AG08395 (cell line): ENCODE results near the gene AGAP1.
"Not testable (repeated sequence)": the region's sequence is repeated elsewhere in the genome, so short reads cannot be mapped to it uniquely, and the experiment has no call there.

Source experiments
- DNase-seq: peaks from one replicate; pipeline ENCODE4 v3.0.0; 2012; ENCODE audit warnings: mixed read lengths, low spot score

AGAP1 gene

DNA sequence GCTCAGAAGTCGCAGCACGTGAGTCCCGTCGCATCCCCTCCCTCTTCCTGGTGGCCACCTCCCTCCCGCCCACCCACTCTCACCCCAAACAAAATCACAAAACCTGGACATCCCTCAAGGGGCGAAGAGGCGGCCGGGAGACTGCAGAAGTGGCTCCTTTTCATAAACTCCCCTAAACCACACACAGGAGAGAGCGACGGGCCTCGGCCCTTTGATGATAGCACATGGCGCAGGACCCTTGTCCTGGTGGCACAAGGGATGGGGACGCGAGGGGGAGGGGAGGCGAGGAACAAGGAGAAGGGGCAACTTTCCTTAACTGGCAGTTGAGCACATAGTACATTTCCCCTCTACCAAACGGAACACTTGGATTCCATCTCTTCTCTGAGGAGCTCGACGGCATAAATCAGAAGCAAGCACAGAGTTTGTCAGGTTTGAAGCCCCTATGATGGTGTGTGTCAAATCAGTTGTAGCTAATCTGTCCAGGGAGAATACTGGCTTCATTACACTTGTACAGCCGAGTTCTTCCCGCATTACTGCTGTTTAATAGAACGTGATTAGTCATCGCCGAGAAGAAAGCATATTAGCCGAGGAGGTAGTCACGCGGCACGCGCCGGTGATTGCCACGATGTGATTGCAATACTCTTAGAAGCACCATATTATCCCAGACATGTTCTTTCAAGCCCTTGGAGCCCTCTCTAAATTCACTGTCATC, 630.5 kb downstream of the AGAP1 start:
- no peak for DNase-seq

DNA sequence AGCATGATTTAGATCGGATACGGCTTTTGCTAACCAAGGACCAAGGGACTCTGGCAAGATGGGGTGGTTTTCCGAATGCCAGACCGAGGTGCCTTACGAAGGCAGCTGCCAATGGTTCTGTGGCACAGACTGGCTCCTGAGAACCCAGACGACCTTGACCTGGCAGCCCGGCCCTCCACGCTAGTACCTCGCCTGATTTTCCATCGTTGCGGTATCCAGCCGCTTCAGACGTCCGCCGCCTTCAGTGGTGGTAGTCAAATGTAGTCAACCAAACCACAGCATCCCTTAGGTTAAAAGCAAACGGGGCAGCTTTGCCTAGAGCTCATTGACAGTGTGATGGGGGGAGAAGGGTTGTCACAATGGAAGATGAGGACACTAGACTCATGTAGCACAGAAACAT, 631.7 kb downstream of the AGAP1 start:
- no peak for DNase-seq

DNA sequence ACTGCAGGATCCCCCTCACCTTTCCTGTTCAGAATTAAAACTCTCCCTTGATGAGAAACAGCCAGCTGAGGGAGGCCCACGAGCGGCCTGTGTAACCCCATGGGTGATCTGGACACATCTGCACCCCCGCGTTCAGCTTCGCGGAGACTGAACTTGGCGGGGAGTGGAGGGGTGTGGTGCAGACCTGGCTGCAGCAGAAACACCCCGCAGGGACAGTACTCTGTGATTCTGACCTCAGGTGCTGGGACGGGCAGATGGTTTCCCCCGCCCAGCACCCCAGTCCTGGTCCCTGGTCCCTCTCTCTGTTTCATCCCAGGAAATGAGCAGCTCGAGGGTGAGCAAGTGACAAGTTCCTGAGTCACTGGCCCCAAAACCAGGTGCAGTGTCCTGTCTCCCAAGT, 633.2 kb downstream of the AGAP1 start:
- no peak for DNase-seq

DNA sequence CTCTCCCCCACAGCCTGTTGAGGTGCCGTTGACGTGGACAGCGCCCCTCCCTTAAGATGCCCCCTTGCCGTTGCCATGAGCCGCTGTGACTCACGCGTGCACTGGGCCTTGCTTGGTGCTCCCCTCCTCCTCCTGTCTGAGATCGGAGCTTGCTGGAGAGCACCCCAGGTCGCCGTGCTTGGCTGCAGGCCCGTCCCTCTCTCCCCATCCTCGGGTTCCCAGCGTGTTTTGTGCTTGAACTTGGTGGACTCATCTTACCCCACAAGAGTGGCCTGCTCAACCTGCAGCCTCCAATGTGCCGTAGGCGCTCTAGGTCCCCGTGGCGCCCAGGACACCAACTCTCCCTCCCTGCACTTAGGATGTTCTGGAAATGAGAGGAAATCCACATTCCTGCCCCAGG, 634.5 kb downstream of the AGAP1 start:
- DNase-seq = no peak

DNA sequence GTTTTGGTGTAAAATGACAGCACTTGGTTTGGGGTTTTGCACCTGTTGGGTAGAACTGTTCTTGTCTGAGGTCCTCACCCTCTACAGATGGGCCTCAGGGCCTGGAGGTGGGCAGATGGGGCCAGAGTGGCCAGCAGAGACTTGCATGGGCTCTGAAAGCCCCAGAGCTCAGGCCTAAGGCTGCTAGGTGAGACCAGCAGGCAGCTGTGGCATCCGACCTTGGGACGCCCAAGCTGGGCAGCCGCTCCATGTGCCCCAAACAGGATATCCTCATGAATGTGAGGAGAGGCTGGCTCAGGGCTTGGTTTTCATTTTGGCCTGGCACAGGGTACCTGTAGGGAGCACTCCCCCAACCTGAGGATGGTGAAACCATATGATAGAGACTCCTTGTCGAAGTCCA, 636.1 kb downstream of the AGAP1 start:
- DNase-seq = no peak

DNA sequence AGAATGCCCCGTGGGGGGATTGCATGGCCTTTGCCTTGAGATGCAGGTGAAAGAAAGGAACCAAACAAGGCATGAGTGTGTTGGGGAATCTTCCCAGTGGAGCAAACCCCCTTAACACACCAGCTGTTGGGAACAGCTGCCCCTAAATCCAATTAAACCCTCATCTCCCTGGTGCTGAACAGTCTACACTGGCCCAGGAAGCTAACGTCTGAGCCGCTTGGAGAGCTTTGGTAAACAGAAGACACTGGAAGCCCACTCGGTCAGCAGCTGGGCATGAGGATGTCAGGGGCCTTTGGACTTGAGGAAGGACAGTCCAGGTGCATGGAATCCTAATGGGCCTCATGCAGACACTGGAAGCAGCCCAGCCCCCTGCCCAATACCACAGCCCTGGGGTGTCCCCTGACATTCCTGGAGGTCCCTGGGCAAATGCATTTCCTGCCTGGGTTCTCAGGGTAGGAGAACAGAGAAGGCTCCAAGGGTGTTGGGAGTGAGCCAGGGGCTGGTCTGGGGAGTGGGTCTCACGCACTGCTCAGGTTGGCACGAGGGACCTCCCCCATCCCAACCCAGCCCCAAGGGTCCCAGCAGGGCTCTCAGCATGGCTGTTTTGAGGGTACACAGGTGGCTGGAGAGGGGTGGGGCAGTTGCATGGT, 636.6 kb downstream of the AGAP1 start:
- no peak for DNase-seq

DNA sequence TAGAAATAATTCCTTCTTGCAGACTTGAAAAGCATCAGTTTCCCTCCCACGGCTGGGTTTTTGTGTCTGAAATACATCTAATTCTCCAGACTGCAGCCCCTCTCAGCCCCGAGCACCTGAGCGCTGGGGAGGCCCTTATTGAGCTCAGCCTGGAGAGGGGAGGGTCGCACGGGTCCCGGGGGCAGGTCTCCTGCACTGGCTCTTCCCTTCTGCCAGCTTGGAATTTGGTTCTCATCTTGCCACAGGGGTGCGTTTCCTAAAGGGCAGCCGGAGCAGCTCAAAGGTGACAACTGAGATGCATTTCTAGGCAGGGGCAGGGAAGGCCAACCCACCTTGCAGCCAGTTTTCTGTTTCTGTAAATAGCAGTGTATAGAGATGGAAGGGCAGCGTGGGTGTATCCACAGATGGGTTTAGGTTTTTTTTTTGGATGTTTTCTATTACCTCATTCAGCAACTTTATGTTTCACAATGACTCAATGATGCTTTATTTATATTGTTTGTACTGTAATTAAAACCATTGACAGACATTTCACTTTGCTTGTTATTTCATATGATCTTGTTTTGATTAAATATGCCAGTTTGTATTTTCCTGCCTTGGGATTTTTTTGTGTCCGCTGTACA, 637.3 kb downstream of the AGAP1 start:
- no peak for DNase-seq

DNA sequence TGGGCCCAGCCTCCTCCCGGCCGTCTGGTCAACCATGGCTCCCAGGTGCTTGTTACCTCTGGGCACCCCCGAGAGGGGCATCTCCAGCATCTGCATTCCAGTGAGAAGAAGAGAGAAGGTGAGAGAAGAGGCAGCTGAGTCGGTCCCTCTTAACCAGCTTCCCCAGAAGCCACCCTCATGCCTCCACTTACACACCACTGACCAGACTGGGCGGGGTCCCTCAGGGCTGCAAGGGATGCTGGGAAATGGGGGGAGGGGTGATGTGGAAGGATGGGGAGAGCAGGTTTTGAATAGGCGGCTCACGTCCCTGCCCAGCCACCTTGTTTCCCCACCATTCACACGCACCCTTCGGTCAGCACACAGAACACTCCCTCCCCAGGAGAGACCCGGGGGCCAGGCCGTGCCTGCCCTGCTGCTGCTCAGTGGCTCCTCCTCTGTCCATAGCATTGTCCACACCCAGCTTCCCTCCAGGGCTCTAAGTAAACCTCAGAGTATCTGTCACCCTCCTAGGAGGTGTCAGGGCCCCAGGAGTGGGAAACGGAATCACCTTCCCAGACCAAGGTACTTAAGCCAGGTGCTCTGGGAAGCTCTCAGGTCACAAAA, 639.7 kb downstream of the AGAP1 start:
- no peak for DNase-seq

DNA sequence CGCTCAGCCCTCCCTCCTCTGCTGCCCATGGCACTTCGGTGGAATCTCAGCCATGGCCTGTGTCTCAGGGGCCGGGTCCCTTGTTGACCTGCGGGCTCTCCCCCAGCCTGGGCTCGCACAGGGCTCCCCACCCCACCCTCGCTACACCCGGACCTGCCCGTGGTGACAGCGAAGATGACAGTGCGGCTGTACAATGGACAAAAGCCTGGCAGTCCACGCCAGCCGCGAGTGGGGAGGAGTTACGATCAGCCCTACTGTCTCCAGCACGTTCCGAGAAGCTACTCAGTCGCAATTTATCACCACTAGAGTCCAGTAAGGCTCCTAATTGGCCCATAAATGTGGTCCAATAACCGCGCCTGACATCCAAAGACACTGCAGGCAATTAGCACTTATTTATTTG, 642.7 kb downstream of the AGAP1 start:
- DNase-seq = no peak

DNA sequence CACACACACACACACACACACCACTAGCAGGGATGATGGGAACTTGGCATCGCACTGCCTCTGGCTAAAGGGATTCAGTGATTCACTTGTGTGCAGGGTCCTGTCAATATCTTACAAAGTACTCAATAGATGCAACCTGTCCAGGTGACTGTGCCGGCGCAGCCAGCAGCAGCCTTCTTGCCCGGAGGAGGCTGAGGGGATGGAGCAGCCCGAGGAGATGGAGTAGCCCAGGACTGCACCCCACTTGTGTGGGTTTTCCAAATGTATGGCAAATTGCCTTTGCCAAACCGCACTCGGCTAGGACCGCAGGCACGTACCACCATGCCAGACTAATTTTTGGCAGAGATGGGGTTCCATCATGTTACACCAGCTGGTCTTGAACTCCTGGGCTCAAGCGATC, 643.2 kb downstream of the AGAP1 start:
- DNase-seq = no peak

DNA sequence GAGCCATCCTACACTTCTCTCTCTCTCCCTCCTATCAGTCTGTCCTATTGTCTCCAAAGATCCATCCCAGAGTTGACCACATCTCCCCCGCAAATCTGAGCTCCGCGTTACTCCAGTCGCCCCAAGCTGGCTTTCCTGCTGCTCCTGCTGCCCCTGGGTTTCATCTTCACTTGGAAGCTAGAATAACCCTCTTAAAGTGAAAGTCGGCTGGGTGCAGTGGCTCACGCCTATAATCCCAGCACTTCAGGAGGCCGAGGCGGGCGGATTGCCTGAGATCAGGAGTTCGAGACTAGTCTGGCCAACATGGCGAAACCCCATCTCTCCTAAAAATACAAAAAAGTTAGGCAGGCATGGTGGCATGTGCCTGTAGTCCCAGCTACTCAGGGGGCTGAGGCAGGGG, 647.8 kb downstream of the AGAP1 start:
- DNase-seq = not testable (repeated sequence)

DNA sequence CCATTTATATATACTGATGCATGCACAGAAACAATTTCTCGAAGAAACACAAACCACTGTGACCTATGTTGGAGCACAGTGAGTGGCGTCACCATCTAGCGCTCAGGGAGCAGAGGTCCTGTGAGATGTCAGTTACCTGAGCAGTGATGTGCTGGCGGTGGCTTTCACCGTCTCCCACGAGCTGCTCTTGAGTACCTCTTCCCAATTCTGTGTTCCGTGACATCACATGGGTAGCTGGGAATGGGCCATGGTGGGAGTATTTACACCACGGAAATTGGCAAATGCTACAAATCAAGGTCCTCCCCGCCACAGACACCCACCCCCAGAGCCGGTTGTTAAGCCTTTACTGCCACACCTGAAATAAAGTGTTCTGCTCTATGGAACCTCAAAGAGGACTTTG, 650.0 kb downstream of the AGAP1 start:
- no peak for DNase-seq

DNA sequence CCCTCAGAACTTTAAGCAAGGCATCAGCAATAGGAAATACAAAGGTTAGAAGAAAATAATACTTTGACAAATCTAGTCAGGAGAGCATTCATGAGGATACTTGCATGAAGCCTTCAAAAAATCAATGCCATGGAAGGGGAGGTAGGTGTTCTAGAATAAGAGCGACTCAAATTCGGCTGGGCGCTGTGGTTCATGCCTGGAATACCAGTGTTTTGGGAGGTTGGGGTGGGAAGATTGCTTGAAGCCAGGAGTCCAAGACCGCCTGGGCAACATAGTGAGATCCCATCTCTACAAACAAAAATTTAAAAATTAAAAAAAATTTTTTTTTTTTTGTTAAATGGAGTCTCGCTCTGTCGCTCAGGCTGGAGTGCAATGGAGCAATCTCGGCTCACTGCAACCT, 652.6 kb downstream of the AGAP1 start:
- DNase-seq = no peak

DNA sequence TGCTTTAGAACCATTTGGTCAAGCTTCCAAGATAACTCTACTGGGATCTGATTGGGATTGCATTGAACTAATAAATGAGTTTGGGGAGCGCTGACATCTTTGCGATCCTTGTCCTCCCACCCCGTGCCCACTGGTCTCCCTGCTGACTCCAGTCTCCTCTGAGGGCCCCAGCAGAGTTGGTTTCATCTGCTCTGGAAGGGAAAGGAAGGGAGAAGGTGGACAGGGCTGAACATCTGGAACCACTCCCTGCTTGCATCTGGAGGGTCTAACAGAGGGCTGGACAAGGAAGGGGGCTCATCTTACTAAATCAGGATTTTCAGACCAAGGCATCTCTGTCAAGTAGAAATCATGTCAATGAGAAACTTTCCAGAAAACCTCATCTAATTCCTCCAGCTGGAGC, 661.6 kb downstream of the AGAP1 start:
- DNase-seq = no peak

DNA sequence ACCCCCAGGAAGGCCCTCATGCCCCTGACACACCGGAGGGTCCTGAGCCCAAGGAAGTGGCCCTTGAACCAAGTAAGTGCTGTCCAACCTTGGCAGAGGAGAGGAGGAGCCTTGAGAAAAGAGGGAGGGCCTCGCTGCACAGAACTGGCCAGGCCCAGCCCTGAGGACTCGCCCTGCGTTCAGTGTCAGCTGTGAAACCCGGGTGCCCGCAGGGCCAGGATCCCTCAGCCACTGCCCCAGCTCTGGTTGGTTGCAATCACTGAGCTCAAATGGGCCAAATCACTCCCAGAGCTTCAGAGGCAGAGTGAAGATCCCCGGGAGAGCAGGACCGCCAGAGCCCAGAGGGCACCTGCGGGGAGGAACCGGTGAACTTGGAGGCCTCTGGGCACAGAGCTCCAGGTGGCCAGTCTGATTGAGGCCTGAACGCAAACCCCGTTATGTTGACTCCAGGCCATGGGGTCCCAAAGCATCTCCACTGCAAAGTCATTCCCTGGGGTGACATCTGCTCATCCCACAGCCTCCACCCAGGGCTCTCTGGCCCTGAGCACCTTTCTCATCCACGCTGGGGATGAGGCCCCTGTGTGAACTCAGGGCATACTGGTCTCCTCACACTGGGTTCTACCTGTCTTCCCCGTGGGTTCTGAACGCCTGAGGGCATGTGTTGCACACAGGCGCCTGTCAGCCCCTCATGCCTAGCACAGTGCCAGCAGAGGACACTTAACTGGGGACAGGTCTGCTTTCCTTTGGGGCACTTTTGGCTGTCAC, 662.4 kb downstream of the AGAP1 start:
- DNase-seq = no peak

DNA sequence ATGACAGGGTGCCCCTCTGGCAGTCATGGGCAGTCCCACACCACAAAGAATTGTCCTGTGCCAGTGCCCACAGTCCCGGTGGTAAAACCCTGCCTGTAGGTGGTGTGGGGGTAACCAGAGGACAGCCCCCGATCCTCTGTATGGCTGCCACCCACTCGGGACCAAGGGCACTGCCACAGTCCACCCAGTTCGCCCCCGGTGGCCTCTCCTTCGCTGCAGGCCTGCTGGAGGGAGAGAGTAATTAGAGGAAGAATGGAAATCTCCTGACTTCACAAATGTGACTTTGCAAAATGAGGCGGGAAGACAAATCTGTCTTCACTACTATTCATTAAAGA, 663.0 kb downstream of the AGAP1 start:
- no peak for DNase-seq

DNA sequence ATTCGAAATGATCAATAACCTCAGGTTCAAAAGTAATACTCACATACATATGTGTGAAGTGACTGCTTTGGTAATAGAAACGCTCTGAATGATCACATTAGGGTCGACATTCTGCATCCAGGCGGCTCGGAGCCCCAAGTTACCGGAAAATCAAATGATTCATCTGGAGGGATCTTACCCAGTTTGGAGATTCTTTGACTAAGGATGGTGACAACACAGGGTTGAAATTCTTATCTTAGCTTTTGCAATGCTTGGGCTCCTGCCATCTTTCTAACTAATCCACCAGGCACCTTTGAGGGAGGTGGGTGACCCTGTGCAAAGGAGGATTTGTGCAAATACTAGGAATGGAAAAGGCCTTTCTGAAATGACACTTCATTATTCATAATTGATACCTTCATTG, 663.5 kb downstream of the AGAP1 start:
- no peak for DNase-seq

DNA sequence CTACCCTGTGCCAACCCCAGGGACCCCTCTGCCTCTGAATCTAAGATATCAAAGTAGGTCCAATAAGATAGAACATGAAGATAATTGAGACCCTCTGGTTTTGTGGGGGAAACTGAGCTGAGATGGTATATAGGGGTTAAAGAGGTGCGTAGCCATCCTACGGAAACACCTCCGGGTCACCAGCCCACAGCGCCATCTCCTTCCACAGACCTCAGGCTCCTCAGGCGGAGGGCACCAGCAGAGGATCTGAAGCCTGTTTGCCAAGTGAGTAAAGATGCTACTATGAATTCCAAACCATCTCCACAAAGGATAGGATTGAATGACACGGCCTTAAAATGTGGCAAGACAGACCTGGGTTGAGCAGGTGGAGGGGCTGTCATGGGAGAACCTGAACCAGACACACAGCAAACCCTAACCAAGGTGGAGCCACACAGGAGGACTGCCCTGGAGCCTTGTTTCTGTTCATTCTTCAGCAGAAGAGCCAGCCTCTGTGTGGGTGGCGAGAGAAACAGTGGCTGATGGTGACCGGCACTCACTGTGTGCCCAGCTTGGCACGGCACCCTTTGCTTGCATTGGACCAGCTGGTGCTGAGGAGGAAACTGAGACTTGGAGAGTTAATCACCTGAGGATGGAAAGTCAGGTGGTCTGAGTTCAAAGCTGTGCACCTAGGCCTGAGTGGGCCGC, 664.1 kb downstream of the AGAP1 start:
- DNase-seq = no peak

DNA sequence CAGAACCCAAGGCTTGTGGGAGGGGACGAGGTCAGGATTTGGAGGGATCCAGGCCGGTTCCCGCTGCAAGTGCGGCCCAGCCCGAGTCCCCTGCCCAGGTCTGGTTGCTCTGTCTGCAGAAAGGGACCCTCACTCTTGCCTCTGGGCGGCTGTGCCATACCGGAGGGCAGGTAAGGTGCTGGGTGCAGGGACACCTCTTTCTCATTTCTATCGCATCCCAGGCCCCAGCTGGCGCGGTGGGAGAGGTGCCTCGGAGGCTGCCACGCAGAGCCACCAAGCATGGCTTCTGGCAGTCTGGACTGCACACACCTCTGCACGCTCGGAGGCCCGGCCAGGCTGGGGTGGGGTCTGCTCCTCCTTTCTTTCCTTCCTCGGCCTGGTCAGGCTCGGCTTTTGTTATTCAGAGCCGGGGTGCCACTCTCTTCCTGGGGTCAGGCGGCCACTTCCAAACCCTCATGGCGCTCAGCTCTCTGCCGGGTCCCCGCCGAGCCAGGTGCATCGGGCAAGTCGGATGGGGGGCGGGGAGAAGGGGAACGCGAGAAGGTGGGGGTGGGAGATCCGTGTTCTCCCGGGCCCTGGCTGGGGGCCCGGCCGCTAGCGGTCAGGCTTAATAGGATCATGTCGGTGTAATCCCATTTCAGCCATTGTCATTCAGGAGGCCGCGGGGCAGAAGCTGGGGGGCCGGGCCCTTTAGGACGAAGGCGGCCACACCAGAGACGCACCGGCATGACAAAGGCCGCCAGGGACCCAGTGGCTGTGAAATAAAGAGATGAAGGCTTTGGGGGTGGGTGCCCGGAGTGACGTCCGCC, 665.3 kb downstream of the AGAP1 start:
- DNase-seq = no peak

DNA sequence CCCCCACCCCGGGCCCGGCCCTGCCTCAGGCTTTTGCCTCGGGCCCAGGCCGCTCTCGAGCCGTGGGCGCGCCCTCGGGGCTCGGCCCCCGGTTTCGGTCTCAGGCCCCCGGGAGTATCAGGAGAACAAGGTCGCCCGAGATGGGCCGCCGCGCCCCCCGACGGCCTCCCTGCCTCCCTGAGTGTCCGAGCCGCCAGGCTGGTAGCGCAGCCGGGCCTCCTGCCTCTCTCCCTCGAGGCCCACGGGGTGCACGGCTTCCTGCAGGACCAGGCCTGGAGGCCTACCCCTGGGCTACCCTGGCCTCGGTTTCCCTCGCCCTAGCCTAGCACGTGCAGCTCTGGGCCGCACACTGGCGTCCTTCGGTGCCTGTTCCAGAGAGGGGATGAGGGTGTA, 665.9 kb downstream of the AGAP1 start:
- no peak for DNase-seq
